Lung (tissue), 12 donors: ENCODE results near the gene MCRIP2. TPM values are rescaled to one million over a fixed set of nuclear protein-coding genes. Genes with fewer than 3 reads are reported as not detected.

Experiments
- ATAC-seq: fragments of 200-7000 bp; cut with Tn5 transposase; one replicate; pipeline ENCODE4 v1.9.1; 2020; ENCODE audit warnings: moderate number of reproducible peaks; ENCODE audit not compliant: insufficient read depth, low FRiP score
- DNase-seq, 3 donors: peaks; one replicate each; pipeline ENCODE4 v3.0.0-alpha.2; 2013 to 2017
- H3K27ac ChIP-seq, 2 donors: one replicate each; pipeline ENCODE4 v1.5.1; 2013; ENCODE audit warnings: mild to moderate bottlenecking in 2 of 2, moderate library complexity in 2 of 2, control low read depth in 1 of 2, inconsistent platforms in 1 of 2, low read depth in 1 of 2, low read length in 1 of 2
- H3K27me3 ChIP-seq, 3 donors: one replicate each; pipeline ENCODE4 v1.5.1; 2013; ENCODE audit warnings: low read length in 2 of 3; ENCODE audit not compliant: control insufficient read depth in 3 of 3, insufficient read depth in 3 of 3
- H3K36me3 ChIP-seq, 4 donors: one replicate each; pipeline ENCODE4 v1.5.1; 2013; ENCODE audit warnings: low read length in 4 of 4, mild to moderate bottlenecking in 1 of 4, moderate library complexity in 1 of 4; ENCODE audit not compliant: control insufficient read depth in 4 of 4, insufficient read depth in 4 of 4
- H3K4me1 ChIP-seq, 5 donors: one replicate each; pipeline ENCODE4 v1.5.1; 2013; ENCODE audit warnings: low read length in 5 of 5, mild to moderate bottlenecking in 2 of 5, moderate library complexity in 1 of 5; ENCODE audit not compliant: control insufficient read depth in 5 of 5, insufficient read depth in 5 of 5
- H3K4me3 ChIP-seq: one replicate; pipeline ENCODE4 v1.5.1; 2013; ENCODE audit warnings: mild to moderate bottlenecking, control low read depth, moderate library complexity
- H3K9ac ChIP-seq, 2 donors: one replicate each; pipeline ENCODE4 v1.5.1; 2013; ENCODE audit warnings: low read length in 2 of 2, control low read depth in 1 of 2; ENCODE audit not compliant: insufficient read depth in 1 of 2
- H3K9me3 ChIP-seq, 4 donors: one replicate each; pipeline ENCODE4 v1.5.1; 2013; ENCODE audit warnings: low read length in 3 of 4, mild to moderate bottlenecking in 1 of 4, moderate library complexity in 1 of 4; ENCODE audit not compliant: control insufficient read depth in 4 of 4, insufficient read depth in 3 of 4
- CTCF ChIP-seq: IDR thresholded peaks from 2 replicates; pipeline ENCODE4 v1.5.1; 2012; ENCODE audit warnings: mild to moderate bottlenecking; ENCODE audit errors: control extremely low read depth, extremely low read depth
- WGBS, 2 donors: extraction: QIAGEN DNeasy Blood & Tissue Kit; methylation state at CpG; one replicate each; pipeline ENCODE4 v1.1.7; 2013; 5-methylcytosine and 5-hydroxymethylcytosine counted together
- polyA plus RNA-seq, 2 donors: library from polyadenylated mRNA; stranded (reverse); fragments of 200-250 nt; gene quantifications; one replicate each; pipeline ENCODE4 v1.2.1, GENCODE V29; 2013
- total RNA-seq, 2 donors: library from RNA; depleted of rRNA in 1 of 2; stranded (reverse); fragments of >200 nt in 1 of 2; gene quantifications; one replicate each; pipeline ENCODE4 v1.2.1, GENCODE V29; 2014 to 2021
- donor health status: control.
- donor health status: control.
- donor health status: Bipolar disorder and iron deficiency.
- donor health status: healthy.
- donor health status: DM: yes; HTN: yes; CAD: no.

The MCRIP2 gene
- total and polyA plus RNA-seq, 4 donors = 9.1 to 109 (median 53.3) TPM

- 1% methylated on average over 62 to 78 of the region's 78 CpGs for WGBS, 2 donors
- DNase-seq (peak; percentile 91 to 94 (median 94)), ATAC-seq (peak; percentile 94)
- Histone ChIP-seq H3K9ac (no peak within 1 kb of the TSS), H3K27ac (peak within 1 kb of the TSS; percentile 75 to 84), H3K9me3 (peaks cover 0 to 4% (median 0%) of the 10 kb centered on the region in 4 donors), H3K27me3 (no peaks in the 10 kb centered on the region), H3K4me1 (peaks cover 0 to 15% (median 3%) of the 10 kb centered on the region in 5 donors), H3K4me3 (peak within 1 kb of the TSS; percentile 79), H3K36me3 (peaks cover 2 to 36% (median 15%) of the 10 kb centered on the region in 4 donors)
- TF ChIP-seq CTCF = peak; percentile 95
These were observed 26.3 kb downstream of the MCRIP2 start, which contains the start of gene RHOT2 for GRCh38 chr16:667780-668518. Gene RHOT2, plus strand, starts transcription at chr16:668132. Its CDS starts 68 bp downstream, at chr16:668200.

- Histone ChIP-seq H3K27ac (peak overlapping the region; percentile 75 to 84), H3K36me3 (peaks cover 2 to 43% (median 19%) of the 10 kb centered on the region in 4 donors), H3K4me1 (peaks cover 0 to 15% (median 3%) of the 10 kb centered on the region in 5 donors), H3K4me3 (peak overlapping the region; percentile 79), H3K9ac (no peak overlapping the region), H3K9me3 (peaks cover 0 to 4% (median 0%) of the 10 kb centered on the region in 4 donors), H3K27me3 (no peaks in the 10 kb centered on the region)
- 8 to 10% methylated on average over 41 to 50 of the region's 50 CpGs for WGBS, 2 donors
- ATAC-seq (peak; percentile 8), DNase-seq (no peak)
- no peak for TF ChIP-seq CTCF
These were observed 27.0 kb downstream of the MCRIP2 start for GRCh38 chr16:668519-669171.

- TF ChIP-seq CTCF = no peak
- DNase-seq (no peak), ATAC-seq (no peak)
- H3K9ac ChIP-seq = no peak overlapping the region
- H3K27ac ChIP-seq = no peak overlapping the region
- H3K9me3 ChIP-seq = peaks cover 0 to 4% (median 0%) of the 10 kb centered on the region in 4 donors
- peaks cover 0 to 15% (median 3%) of the 10 kb centered on the region in 5 donors for H3K4me1 ChIP-seq
- H3K27me3 ChIP-seq = no peaks in the 10 kb centered on the region
- peaks cover 2 to 46% (median 19%) of the 10 kb centered on the region in 4 donors for H3K36me3 ChIP-seq
- no peak overlapping the region for H3K4me3 ChIP-seq
- 94 to 96% methylated on average over 10 to 13 of the region's 13 CpGs for WGBS, 2 donors
These were observed 28.0 kb downstream of the MCRIP2 start for GRCh38 chr16:669666-670065.
